CMK (cell line): Measurements from ENCODE around the gene SNRPA.
"Not testable (repeated sequence)": the region's sequence is repeated elsewhere in the genome, so short reads cannot be mapped to it uniquely, and the experiment has no call there.

ENCODE experiments used
- DNase-seq: peaks from one replicate; pipeline ENCODE4 v3.0.0-alpha.2; 2010; ENCODE audit warnings: low read depth

The SNRPA gene

DNA sequence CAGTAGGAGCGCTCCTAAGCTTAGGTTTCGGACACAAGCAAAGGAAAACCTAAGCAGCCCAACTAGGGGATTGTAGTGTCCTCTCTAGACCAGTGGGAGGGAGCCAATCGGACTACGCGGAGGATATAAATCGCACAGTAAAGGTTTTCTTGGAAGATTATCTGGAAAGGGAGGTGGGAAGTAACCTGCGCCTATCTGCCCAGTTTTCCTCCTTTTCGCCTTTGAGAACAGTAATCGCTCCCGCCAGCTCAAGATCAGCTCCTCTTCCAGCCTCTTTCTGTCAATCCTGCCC is 26.6 kb downstream of the SNRPA start:
- no peak for DNase-seq

- peak; percentile 100 for DNase-seq
Observed at GRCh38 chr19:40777937-40778705, 27.1 kb downstream of the SNRPA start, which contains the start of gene RAB4B. RAB4B (plus strand) TSS chr19:40778247; CDS start chr19:40778376, 129 bp downstream.

GRCh38 chr19:40778706-40779284 is 27.8 kb downstream of the SNRPA start:
- no peak for DNase-seq

- DNase-seq = no peak
Observed at GRCh38 chr19:40780582-40780981, 29.6 kb downstream of the SNRPA start.

DNA sequence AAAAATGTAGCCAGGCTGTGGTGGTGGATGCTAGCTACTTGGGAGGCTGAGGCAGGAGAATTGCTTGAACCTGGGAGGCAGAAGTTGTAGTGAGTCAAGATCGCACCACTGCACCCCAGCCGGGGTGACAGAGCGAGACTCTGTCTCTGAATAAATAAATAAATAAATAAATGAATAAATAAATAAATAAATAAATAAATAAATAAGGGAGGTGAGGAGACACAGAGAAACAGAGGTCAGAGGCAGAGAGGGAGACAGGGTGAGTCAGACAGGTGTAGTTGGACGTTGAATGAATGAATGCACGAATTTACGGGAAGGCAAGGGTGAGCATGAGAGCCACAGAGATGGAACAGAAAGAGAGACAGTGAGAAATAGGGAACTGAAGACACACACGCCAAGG is 30.1 kb downstream of the SNRPA start:
- no peak for DNase-seq

DNA sequence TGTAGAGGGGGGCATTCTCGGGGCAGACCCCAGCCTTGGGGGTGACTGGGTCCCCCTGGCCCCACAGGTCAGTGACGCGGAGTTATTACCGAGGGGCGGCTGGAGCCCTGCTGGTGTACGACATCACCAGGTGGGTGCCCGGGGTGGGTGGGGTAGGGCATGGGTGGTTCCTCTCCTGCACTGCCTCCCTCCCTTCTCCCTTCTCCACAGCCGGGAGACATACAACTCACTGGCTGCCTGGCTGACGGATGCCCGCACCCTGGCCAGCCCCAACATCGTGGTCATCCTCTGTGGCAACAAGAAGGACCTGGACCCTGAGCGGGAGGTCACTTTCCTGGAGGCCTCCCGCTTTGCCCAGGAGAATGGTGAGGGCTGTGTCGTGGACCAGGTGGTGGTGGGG is 32.7 kb downstream of the SNRPA start:
- DNase-seq = no peak

GRCh38 chr19:40784146-40784545 is 33.1 kb downstream of the SNRPA start:
- not testable (repeated sequence) for DNase-seq

GRCh38 chr19:40785526-40785925 is 34.5 kb downstream of the SNRPA start:
- DNase-seq = no peak

- DNase-seq = no peak
Observed at GRCh38 chr19:40786060-40787037, 35.3 kb downstream of the SNRPA start.

DNA sequence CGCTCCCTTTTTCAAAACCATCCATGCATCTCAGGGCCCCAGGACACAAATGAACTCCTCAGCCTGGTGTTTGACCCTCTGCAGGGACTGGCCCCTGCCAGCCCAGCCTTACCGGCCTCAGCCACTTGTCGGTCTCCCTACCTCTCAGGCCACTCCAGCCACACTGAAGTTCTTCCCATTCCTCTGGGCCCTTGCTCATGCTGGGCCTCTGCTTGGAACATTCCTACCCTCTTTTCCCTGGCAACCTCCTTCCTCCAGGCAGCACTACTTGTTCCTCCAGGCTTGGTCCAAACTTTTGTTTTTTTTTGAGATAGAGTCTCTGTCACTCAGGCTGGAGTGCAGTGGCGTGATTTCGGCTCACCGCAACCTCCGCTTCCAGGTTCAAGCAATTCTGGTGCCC is 40.3 kb downstream of the SNRPA start:
- DNase-seq = no peak

GRCh38 chr19:40791996-40792395 is 41.0 kb downstream of the SNRPA start:
- no peak for DNase-seq

DNA sequence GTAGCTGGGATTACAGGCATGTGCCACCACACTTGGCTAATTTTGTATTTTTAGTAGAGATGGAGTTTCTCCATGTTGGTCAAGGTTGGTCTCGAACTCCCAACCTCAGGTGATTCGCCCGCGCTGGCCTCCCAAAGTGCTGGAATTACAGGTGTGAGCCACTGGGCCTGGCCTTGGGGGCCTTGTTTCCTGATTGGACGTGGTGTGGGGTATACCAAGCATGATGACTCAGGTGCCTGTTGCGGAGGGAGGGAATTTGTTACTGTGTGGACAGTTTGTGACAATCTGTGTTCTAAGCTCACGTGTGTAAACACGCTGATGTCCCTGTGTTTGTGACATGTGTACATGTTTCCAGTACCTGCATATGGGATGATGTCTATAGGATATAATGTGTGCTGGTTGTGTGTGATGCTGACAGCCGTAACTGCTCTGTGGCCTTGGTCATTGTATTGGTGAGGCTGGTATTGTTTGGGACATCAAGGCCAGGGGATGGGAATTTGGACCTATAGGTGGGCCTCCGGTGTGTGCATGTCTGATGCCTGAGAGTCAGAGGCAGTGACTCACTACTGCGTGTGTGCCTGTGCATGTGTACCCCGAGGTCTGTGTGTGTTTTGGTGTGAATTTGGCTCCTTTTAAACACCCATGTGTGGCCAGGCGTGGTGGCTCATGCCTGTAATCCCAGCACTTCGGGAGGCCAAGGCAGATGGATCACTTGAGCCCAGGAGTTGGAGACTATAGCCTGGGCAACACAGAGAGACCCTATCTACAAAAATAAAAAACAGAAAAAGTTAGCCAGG is 46.4 kb downstream of the SNRPA start:
- no peak for DNase-seq

DNA sequence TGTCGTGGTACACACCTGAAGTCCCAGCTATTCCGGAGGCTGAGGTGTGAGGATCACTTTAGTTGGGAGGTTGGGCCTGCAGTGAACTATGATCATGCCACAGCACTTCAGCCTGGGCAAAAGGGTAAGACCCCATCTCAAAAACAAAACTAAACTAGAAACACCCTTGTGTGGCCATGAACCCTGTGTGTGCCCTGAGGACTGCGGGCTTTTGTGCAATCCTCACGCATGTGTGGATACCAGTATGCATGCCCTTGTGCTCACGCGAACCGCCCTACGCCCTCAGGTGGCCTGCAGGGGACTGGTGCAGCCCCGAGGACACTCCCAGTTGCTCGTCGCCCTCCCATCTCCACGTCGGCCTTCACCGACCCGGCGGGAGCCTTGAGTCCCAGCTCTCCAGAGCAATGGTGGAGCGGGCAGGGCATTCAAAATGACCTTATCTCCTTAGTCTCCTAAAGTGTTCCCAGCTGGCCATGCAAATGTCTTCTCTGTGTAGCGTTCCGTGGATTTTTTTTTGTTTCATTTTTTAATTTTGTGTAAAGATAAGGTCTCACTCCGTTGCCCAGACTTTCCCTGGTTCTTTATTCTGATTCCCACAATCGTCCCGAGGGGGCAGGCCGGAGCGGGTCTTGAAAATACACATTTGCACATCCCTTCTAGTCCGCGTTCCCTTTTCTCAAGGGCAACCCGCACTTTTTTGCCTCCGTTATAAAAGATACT is 47.1 kb downstream of the SNRPA start:
- DNase-seq = peak; percentile 80

GRCh38 chr19:40798683-40799557 is 47.9 kb downstream of the SNRPA start, which contains the start of gene EGLN2:
EGLN2 (plus strand) TSS chr19:40799191; CDS start chr19:40800573, 1,382 bp downstream.
- DNase-seq = peak; percentile 99

GRCh38 chr19:40799558-40800338 is 48.7 kb downstream of the SNRPA start:
- no peak for DNase-seq

DNA sequence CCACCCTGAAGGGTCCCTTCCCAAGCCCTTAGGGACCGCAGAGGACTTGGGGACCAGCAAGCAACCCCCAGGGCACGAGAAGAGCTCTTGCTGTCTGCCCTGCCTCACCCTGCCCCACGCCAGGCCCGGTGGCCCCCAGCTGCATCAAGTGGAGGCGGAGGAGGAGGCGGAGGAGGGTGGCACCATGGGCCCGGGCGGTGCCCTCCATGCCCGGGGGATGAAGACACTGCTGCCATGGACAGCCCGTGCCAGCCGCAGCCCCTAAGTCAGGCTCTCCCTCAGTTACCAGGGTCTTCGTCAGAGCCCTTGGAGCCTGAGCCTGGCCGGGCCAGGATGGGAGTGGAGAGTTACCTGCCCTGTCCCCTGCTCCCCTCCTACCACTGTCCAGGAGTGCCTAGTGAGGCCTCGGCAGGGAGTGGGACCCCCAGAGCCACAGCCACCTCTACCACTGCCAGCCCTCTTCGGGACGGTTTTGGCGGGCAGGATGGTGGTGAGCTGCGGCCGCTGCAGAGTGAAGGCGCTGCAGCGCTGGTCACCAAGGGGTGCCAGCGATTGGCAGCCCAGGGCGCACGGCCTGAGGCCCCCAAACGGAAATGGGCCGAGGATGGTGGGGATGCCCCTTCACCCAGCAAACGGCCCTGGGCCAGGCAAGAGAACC is 49.5 kb downstream of the SNRPA start:
- no peak for DNase-seq

DNA sequence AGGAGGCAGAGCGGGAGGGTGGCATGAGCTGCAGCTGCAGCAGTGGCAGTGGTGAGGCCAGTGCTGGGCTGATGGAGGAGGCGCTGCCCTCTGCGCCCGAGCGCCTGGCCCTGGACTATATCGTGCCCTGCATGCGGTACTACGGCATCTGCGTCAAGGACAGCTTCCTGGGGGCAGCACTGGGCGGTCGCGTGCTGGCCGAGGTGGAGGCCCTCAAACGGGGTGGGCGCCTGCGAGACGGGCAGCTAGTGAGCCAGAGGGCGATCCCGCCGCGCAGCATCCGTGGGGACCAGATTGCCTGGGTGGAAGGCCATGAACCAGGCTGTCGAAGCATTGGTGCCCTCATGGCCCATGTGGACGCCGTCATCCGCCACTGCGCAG is 50.0 kb downstream of the SNRPA start:
- DNase-seq = no peak

DNA sequence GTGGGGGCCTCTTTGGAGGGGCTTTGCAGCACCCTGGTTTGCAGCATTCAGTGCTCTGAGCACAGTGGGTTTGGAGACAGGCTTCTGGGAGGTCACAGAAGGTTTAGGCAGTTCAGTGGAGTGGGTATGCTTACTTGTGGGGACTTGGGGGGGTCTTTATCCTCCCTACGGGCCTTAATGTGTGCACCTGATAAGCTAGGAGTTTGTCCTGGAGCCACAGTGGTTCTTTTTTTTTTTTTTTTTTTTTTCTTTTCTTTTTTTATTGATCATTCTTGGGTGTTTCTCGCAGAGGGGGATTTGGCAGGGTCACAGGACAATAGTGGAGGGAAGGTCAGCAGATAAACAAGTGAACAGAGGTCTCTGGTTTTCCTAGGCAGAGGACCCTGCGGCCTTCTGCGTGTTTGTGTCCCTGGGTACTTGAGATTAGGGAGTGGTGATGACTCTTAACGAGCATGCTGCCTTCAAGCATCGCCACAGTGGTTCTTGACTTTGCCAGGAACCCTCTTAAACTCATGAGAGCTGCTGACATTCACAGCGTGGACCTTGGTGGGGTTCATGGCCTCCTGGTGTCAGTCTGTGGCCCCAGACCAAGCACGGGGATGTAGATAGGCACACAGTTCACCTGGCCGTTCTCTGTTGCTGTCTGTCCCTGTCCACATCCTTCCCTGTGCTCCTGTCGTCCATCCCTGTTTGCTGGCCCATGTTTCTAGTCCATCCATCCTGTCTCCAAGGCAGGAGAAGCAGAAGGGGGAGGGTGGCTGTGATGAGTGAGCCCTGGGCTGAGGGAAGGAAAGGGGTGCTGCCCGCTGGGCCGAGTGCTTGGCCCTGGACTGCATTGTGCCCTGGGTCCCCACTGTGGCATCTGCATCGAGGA is 50.7 kb downstream of the SNRPA start:
- DNase-seq = no peak
